ENCODE data around the gene CST8.
A peak's percentile ranks its signal among the peaks of the same experiment; 100 is the strongest.

Gene CST8

GRCh38 chr20:23476015-23476754, 14.7 kb upstream of the CST8 start:
- DNase-seq (ENCODE audit: low read depth): no peak

- no peak for DNase-seq (ENCODE audit: low read depth)
Measured at GRCh38 chr20:23477223-23477622, 13.7 kb upstream of the CST8 start.

DNA sequence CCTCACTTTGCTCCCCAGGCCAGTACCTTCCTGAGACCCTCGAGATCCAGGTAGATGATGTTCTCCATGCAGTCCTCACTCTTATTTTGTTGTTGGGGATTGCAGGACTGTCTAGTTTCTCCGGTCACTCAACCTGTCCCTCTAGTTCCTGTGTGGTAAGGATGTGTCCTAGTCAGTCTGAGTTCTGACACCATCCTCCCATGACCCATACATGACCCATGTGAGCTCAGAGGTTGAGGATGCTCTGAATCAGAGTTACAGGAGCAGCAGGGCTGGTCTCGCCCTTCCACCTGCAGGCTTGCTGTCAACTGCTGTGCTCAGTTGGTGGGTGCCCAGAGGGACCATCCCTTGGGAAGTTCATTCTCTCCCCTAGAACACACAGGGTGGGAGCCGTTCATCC, 11.9 kb upstream of the CST8 start:
- no peak for DNase-seq (ENCODE audit: low read depth)

GRCh38 chr20:23482138-23482537, 8.8 kb upstream of the CST8 start:
- DNase-seq (ENCODE audit: low read depth): no peak

DNA sequence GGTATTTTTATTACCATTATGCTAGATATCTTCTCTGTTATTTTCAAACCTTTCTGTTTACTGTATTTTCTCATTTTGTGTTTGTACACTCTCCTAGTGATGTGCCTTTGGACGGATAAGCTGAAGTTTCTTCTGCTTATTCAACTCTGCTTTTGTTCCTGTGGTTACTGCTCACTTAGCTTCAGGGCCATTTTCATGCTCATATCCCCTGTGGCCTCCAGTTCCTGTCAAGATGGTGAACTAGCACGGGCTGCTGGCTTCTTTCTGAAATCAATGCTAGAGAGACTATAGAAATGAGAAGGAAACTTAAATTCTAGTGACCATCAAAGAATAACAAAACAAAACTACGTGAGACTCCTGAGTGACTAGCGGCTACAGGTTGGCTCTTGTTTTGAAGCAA, 6.8 kb upstream of the CST8 start:
- DNase-seq (ENCODE audit: low read depth): no peak

DNA sequence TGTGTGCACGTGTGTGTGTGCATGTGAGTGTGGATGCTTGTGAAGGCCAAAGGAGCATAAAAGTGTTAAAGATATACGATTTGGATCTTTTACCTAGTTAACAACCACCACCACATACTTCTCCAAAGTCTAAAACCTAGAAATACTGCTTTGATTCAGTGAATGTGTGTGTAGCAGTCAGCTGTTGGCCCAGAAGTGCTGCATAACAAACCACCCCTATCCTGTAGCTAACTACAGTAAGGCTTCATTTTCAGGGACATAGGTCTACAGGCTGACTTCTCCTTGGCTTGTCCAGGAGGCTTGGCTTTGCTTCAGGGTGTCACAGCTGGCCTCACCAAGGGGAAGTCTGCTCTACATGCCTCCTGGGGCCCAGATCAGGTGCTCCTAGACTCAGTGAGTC, 2.4 kb upstream of the CST8 start:
- DNase-seq (ENCODE audit: low read depth): no peak

GRCh38 chr20:23488996-23489395, 1.9 kb upstream of the CST8 start:
- DNase-seq (ENCODE audit: low read depth): no peak

DNA sequence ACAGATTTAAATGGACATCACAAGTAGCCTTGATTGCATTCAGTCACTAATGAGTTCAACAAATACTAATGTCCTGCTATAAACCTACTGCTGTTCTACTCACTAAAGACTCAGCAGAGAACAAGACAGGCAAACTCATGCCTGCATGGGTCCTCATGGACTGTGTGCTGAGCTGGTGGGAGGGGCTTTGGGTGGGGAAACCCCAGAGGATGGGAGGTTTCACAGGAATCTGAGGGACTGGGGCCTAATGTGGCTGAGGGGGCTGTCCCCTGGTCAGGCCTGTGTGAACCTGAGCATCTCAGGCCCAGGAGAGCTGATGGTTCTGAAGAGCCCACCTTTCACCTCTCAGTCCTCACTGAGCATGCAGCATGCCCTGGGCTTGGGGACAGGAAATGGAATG, 1.4 kb downstream of the CST8 start:
- DNase-seq (ENCODE audit: low read depth): no peak

DNA sequence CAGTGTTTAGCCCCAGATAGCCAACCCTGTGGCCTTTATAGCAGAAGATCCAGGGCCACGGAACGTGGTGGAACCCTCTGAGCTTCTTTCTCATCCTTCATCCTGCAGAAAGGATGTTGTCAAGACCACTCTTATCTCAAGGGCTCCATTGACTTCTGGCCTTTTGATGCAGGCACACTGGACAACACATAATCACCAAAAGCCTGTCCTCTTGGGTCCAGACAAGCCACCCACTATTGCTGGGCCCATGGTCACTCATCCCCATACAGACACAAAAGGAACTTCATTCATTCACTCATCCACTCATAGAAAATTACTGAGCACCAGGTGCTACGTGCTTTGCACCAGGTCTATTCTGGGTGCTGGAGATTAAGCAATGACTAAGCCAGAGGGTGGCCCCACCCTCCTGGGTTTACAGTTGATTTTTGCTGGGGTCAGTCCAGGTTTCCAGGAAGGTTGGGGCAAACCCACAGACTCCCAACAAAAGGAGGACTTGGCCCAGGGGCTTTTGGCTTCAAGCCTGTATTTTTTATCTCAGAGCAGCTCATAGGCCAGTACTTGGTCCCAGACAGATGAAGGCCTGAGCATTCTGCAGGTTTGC, 2.4 kb downstream of the CST8 start:
- no peak for DNase-seq (ENCODE audit: low read depth)

- DNase-seq (ENCODE audit: low read depth): no peak
Measured at GRCh38 chr20:23497536-23497935, 6.6 kb downstream of the CST8 start.

DNA sequence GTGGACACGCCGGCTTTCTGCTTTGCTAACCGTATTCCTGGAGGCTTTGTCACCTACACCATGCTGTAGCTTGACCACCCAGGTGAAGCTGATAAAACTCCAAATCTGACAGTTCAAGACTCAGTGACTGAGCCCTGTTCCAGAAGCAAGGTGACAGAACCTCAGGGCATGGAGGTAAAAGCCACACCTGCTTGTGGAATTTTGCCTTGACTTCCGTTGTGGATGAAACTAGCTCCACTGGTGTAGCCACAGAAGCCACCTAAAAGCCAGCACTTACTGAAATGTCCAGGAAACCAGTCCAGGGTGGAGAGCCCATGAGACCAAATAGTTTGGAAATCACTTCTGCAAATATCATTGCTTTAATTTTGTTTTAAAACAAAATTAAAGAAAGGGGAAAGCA, 11.0 kb downstream of the CST8 start:
- DNase-seq (ENCODE audit: low read depth): no peak

- DNase-seq (ENCODE audit: low read depth): no peak
Measured at GRCh38 chr20:23503649-23504048, 12.7 kb downstream of the CST8 start.

- DNase-seq (ENCODE audit: low read depth): no peak
Measured at GRCh38 chr20:23507346-23507745, 16.4 kb downstream of the CST8 start.

DNA sequence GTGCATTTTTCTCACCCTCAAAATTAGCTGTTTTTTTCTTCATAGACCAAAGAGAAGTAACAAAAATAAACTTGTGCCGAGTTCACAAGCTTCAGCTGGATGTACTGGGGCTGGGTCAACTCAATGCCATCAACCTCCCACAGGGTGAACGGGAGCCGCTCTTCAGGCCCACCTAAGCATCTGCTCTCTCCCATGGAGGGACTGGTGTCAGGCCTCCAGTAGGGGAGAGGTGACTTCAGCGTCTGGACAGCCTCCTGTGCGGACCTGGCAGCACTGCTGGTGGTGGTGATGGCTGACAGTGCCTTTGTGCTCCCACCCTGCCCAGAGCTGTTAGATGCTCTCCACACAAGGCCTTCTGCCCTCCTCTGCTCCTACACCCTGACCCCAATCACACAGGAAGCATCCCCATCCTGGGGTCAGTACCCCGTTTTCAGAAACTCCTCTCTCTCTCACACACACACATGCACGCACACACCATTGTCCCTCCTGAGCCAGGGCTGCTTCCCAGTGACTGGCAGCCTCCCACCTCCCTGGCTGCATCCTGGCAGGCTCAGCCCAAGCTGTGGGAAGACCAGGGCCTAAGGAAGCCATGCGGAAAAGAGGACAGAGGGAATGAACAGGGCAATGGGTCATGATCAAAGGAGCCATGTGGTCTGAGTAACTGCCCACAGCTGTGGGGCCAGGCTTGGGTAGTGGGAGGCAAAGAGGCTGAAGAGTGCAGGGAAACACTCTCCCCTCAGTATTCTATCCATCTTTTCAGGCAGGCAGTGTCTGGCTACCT, 17.7 kb downstream of the CST8 start:
- no peak for DNase-seq (ENCODE audit: low read depth)

GRCh38 chr20:23509247-23509913, 18.5 kb downstream of the CST8 start:
- DNase-seq (ENCODE audit: low read depth): no peak

DNA sequence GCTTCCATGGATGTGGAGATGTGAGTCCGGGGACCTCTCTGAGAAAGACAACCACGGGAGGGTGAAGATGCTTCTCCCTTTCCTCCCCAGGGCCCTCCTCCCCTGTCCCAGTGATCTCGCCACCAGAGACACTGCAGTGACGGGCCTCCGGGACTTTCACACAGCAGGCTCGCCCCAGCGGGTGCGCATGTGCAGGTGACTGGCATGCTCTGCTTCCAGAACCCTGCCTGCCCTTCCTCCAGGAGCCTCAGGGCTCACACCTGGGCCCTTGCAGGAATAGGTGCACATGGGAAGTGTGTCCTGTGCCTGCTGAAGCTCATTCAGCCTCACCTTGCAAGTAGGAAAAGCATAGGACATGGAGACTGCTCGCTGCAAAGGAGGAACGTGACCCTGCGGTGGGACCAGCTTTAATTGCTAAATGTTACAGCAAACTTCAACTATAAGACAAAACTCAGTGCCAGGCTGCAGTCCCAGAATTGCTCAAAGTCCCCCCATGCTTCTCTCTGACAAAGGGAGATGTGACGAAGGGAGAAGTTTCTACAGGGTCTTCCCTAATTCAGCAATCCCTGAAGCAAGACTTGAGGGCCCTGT, 19.2 kb downstream of the CST8 start:
- DNase-seq (ENCODE audit: low read depth): no peak

DNA sequence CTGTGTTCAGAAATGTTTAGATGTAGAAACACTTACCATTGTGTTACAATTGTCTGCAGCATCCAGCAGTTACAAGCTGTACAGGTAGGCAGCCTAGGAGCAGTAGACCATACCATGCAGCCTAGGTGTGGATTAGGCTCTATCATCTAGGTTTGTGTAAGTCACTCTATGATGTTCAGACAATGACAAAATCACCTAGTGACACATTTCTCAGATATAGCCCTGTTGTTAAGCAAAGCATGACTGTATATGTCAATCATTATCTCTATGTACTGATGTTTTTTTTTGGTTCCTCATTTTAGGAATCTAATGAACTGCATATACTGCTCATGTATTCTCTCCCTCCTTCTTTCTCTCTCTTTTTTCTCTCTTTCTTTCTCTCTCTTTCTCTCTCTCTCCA, 22.2 kb downstream of the CST8 start:
- DNase-seq (ENCODE audit: low read depth): no peak

DNA sequence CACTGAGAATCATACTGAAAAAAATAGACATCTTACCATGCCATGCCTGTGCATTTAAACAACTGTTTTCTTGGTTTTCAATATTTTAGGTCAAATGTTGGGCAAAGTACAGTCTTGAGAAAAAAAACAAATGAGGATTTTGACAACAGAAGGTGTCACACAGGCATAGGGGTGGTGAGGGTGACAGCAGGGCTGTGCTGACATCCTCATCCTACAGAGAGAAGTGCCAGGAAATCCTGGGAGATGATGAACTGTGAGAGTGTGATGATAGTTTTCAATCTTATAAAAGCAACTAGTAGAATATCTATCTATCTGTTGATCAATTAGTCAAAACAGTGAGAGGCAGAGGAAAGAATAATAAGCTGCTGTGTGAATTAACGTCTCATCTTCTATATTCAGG, 23.9 kb downstream of the CST8 start:
- no peak for DNase-seq (ENCODE audit: low read depth)

DNA sequence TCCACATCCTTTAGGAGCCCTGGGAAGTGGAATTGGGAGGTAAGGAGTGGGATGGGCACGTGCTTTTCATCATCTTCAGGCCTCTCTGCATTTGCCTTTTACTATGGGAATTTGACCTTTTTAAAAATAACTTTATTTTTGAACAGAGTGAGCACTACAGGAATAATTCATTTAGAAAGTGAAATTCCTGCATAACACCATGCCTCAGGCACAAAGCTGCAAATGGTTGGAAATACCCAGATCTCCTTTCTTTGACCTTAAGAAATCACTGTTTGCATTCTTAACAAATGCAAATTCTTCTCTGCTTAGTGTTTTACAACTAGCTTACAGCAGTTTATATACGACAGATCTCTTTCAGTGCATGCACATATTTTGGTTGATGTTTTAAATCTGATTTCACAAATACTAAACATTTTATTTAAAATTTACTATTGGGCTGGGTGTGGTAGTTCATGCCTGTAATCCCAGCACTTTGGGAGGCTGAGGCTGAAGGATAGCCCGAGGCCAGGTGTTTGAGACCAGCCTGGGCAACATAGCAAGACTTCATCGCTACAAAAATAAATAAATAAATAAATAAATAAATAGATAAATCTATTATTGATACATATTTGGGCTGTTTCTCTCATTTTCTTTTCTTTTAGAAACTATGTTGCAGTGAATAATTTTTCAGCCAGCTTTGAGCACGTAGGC, 24.5 kb downstream of the CST8 start:
- DNase-seq (ENCODE audit: low read depth): peak; percentile 7

GRCh38 chr20:23517719-23518118, 26.8 kb downstream of the CST8 start:
- DNase-seq (ENCODE audit: low read depth): no peak

- no peak for DNase-seq (ENCODE audit: low read depth)
Measured at GRCh38 chr20:23519556-23519955, 28.6 kb downstream of the CST8 start.

DNA sequence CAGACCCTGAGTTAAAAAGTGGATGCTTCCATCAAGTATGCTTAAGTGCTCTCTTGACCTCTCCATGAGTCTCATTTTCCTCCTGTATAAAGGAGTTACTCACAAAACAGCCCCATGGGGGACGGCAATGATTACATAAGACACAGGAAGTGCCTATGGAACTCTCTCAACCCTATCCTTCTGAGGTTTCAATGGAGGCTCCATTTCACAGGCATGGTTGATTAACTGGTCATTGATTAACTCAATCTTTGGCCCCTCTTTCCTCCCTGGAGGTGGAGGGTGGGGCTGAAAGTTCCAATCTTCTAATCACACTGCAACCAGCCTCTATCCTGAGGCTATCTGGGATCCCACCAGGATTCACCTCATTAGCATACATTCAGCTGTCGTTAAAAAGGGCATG, 29.3 kb downstream of the CST8 start:
- no peak for DNase-seq (ENCODE audit: low read depth)

Measured in iris pigment epithelial cell (primary cell).